CD4-positive, alpha-beta T cell treated with Interleukin-2 at 100 ng/mL for 4 hours (primary cell): ENCODE results near the gene SULT1C4.
"Not testable (repeated sequence)": the region's sequence is repeated elsewhere in the genome, so short reads cannot be mapped to it uniquely, and the experiment has no call there.

Experiments
- DNase-seq: peaks from one replicate; pipeline ENCODE4 v3.0.0-alpha.2; 2020; ENCODE audit warnings: low spot score

The SULT1C4 gene

GRCh38 chr2:108377815-108378630 lies at the start of gene SULT1C4:
Gene SULT1C4 (plus strand): TSS chr2:108377954. CDS start chr2:108378338, 384 bp downstream.
- DNase-seq: no peak

- DNase-seq: no peak
Observed at GRCh38 chr2:108329771-108330170, 48.0 kb upstream of the SULT1C4 start.

GRCh38 chr2:108330979-108331378 lies 46.8 kb upstream of the SULT1C4 start:
- DNase-seq: no peak

GRCh38 chr2:108345951-108346350 lies 31.8 kb upstream of the SULT1C4 start:
- DNase-seq: no peak

- no peak for DNase-seq
Observed at GRCh38 chr2:108346827-108347226, 30.9 kb upstream of the SULT1C4 start.

- no peak for DNase-seq
Observed at GRCh38 chr2:108347786-108348185, 30.0 kb upstream of the SULT1C4 start.

- no peak for DNase-seq
Observed at GRCh38 chr2:108348816-108349570, 28.8 kb upstream of the SULT1C4 start.

GRCh38 chr2:108349571-108349928 lies 28.2 kb upstream of the SULT1C4 start:
- no peak for DNase-seq

- no peak for DNase-seq
Observed at GRCh38 chr2:108351889-108352288, 25.9 kb upstream of the SULT1C4 start.

- DNase-seq: no peak
Observed at GRCh38 chr2:108354136-108354535, 23.6 kb upstream of the SULT1C4 start.

GRCh38 chr2:108355906-108356734 lies 21.6 kb upstream of the SULT1C4 start:
- no peak for DNase-seq

GRCh38 chr2:108359336-108359735 lies 18.4 kb upstream of the SULT1C4 start:
- not testable (repeated sequence) for DNase-seq

- DNase-seq: no peak
Observed at GRCh38 chr2:108360776-108361468, 16.8 kb upstream of the SULT1C4 start.

GRCh38 chr2:108363024-108363907 lies 14.5 kb upstream of the SULT1C4 start:
- no peak for DNase-seq

GRCh38 chr2:108363908-108364225 lies 13.9 kb upstream of the SULT1C4 start:
- DNase-seq: no peak

GRCh38 chr2:108364676-108365297 lies 13.0 kb upstream of the SULT1C4 start:
- no peak for DNase-seq

- no peak for DNase-seq
Observed at GRCh38 chr2:108365656-108366055, 12.1 kb upstream of the SULT1C4 start.

- no peak for DNase-seq
Observed at GRCh38 chr2:108367014-108367413, 10.7 kb upstream of the SULT1C4 start.

- DNase-seq: no peak
Observed at GRCh38 chr2:108367561-108368175, 10.1 kb upstream of the SULT1C4 start.

GRCh38 chr2:108369153-108369552 lies 8.6 kb upstream of the SULT1C4 start:
- no peak for DNase-seq
